Epidermal melanocyte (primary cell): ENCODE measurements around the gene ZBED5.
"Not testable (repeated sequence)": the region's sequence is repeated elsewhere in the genome, so short reads cannot be mapped to it uniquely, and the experiment has no call there.

Experiments
- DNase-seq: peaks from one replicate; pipeline ENCODE4 v3.0.0; 2011; ENCODE audit warnings: low spot score; ENCODE audit not compliant: insufficient read length

ZBED5 gene

DNA sequence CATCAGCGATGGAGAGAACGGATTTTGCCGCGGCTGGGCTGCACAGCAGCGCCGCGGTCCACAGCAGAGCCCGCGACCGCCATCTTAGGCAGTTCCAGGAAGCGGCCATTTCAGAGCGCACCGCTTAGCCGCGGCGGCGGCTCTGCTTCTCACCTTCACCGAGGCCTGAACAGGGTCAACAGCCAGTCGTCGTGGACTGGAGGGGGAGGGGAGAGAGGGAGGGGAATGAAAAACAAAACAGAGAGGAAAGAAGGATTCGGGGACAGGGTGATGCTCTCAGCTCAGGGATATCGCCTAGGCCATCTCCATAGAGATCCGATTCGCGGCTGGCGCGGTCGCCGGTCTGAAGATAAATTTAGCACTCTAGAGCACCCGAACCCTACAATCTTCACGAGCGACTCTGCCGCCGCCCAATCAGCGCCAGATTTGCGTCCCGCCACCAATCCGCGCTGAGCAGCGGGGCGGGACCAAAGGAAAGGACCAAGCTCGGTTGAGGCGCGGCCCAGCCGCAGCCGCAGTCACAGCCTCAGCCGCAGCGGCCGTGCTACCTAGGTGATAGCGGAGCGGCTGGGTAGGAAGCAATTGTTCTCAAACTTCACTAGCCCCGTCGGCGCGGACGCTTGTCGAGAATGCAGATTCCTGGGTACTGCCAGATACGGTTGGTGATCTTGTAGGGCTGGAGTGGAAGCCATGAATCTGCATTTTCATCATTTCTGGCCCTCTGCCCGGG, at the start of gene ZBED5:
ZBED5 (minus strand) TSS at position 345 of the 730 bp plus-strand sequence. CDS start 3,108 bp downstream, outside the sequence.
- DNase-seq = peak; percentile 76

DNA sequence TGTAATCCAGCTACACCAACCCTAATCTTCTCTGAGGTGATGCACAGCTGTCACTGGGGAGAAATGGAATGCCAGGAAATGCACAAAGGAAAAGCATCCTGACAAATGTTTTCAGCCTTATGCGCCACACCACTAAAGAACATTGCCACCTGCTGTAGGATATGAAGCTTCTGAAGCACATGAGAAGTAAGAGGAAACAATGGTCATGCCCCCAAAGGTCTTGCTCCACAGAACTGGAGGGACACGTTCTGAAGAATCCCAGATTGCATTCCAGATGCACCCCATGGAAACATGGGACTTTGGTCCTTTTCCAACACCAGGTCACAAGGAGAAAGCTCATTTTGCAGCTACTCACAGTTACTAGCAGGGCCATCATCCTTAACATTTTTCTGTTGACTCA, 48.7 kb upstream of the ZBED5 start:
- no peak for DNase-seq

- DNase-seq = no peak
These were observed 44.6 kb upstream of the ZBED5 start for GRCh38 chr11:10902301-10903063.

- no peak for DNase-seq
These were observed 43.0 kb upstream of the ZBED5 start for GRCh38 chr11:10900681-10901415.

DNA sequence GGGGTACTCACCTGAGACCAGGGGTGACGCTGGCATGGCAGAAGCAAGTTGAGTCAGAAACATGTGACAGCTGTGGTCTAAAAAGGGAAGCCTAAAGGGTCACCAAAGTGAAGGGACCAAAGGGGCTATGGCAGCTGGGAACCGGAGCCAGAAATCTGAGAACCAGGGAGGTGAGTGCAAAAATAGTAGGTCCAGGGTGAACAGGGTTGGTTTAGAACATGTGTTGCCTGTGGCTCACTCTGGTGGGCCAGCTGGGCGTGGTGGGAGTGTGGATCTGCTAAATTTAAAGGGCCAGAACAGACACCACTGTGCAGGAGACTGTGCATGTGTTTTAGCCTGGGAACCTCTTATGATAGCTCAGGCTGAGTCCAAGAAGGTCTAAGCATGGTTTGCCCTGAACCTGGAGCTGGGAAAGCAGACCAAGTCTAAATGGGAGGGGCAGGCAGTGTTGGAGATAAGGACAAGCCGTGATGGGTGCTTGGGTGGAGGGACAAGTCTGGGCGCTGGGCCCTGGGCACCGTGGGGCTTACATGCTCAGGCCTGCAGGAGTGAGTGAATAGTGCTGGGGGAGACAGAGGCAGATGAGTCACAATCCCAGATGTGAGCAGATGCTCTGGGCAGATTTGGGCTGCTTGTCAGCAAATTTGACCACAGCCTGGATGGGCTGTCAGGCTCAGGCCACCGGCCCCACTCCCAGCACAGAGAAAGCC, 41.4 kb upstream of the ZBED5 start:
- no peak for DNase-seq

DNA sequence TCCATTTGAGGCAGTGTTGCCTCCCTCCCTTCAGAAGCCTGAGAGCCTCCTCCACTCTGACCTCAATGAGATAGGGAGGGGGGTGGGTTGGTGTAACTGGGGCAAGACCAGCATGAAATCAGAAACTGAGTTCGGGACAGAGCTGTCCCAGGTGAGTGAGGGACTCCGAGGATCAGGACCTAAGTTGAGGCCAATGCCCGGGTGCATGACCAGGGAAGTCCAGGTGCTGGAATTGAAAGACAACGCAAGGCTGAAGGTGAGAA, 40.8 kb upstream of the ZBED5 start:
- DNase-seq = no peak

GRCh38 chr11:10898003-10898762, 40.3 kb upstream of the ZBED5 start:
- no peak for DNase-seq

- no peak for DNase-seq
These were observed 39.3 kb upstream of the ZBED5 start for GRCh38 chr11:10897150-10897549.

GRCh38 chr11:10896493-10896892, 38.6 kb upstream of the ZBED5 start:
- no peak for DNase-seq

- DNase-seq = no peak
These were observed 37.4 kb upstream of the ZBED5 start for GRCh38 chr11:10895285-10895684.

DNA sequence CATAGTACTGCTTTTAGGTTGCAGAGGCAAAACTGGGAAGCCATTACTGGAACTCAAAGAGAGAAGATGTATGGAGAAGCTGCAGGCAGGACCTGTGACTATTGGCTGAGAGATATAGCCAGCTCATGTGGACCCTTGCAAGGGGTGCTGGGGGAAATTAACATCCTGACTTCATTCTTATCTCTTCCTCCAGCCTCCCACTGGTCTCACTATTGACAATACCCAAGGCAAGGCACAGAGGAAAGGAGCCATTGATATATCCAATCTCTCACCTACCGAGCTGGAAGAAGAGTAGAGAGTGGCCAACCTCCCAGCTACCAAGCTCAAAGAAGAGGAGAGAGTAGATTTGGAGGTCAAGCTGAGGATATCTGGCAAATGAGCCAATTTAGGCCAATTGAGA, 36.8 kb upstream of the ZBED5 start:
- no peak for DNase-seq

- no peak for DNase-seq
These were observed 35.9 kb upstream of the ZBED5 start for GRCh38 chr11:10893714-10894151.

GRCh38 chr11:10892250-10892649, 34.4 kb upstream of the ZBED5 start:
- no peak for DNase-seq

DNA sequence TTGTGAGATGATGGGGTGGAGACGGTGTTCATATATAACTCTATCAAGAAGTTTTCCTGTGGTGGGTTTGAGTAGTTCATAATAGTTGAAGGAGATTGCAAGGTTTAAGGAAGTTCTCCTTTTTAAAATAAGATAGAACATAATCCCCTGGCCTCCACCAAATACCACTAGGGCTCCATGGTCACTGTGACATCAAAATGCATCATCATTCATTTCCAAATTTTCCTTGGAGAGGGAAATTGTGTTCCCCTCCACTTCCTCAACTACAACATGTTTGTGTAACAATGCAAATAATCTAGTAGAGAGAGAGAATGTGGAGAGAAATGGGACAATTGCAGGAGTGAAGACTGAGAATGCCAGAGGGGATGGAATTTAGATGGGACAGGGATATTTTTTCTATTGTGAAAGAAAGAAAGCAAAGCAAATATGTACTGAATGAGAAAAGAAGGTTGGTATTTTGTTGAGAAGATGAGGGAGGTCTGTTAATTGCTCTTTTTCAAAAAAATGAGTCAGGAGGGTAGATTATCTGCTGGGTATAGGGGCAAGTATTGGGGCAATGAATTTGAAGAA, 33.4 kb upstream of the ZBED5 start:
- no peak for DNase-seq

DNA sequence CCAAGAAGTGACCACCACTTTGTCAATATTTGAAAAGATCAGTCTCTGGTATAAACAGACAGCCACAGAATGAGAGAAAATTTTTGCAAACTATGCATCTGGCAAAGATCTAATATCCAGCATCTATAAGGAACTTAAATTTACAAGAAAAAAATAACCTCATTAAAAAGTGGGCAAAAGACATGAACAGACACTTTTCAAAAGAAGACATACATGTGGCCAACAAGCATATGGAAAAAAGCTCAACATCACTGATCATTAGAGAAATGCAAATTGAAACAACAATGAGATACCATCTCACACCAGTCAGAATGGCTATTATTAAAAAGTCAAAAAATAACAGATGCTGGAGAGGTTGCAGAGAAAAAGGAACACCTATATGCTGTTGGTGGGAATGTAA, 32.2 kb upstream of the ZBED5 start:
- DNase-seq = not testable (repeated sequence)

DNA sequence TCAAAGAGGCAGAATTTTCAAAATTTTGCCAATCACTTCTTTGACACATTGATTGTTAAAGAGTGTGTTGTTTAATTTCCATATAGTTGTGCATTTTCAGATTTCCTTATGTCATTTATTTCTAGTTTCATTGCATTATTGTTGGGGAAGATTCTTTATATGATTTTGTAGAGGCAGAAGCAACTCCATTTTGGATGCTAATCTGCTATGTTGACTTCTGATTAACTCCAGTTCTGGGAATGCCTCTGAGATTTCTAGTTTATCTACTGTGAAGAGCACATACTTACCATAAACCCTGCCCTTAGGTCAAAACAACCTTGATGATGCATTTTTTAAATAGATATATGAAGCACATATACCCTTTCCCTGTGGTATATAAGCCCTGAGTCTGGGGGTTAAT, 29.5 kb upstream of the ZBED5 start:
- no peak for DNase-seq

DNA sequence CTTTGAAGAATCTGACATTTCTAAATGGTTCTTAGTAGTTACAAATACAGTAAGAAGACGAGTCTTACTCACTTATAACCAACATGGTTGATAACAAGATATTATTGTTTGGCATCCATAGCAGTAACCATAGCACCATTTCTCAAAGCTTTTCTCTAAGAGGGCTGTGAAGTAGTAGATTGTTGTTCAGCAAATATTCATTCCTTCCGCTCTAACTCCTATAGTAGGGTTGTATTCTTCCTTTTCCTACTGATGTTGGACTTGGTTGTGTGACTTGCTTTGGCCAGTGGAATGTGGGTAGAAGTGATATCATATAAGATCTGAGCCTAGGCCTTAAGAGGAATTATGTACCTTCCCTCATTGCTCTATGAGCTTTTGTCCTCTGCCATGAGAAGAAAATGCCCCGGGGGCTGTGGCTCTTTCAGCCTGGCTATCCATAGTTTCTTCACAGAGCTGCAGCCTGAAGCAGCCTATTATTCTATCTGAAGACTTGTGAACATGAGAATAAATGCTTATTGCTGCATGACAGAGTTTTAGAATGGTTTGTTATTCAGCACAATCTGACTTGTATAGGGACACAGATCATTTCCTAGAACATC, 28.9 kb upstream of the ZBED5 start:
- no peak for DNase-seq

GRCh38 chr11:10885703-10886363, 28.0 kb upstream of the ZBED5 start:
- no peak for DNase-seq

- not testable (repeated sequence) for DNase-seq
These were observed 26.4 kb upstream of the ZBED5 start for GRCh38 chr11:10884292-10884691.

- no peak for DNase-seq
These were observed 24.0 kb upstream of the ZBED5 start for GRCh38 chr11:10881892-10882291.
